Parathyroid adenoma (tissue), 2 donors: ENCODE measurements around the gene PBX2.

Experiments
- H2AFZ ChIP-seq: fragments of 300-600 bp; sonication (generic); one replicate; pipeline ENCODE4 v1.7.0; 2017; ENCODE audit warnings: antibody characterized with exemption, mild to moderate bottlenecking
- H3K27ac ChIP-seq: fragments of 300-600 bp; sonication (generic); one replicate; pipeline ENCODE4 v1.7.0; 2017
- H3K27me3 ChIP-seq: fragments of 300-600 bp; sonication (generic); one replicate; pipeline ENCODE4 v1.7.0; 2017; ENCODE audit warnings: low read length; ENCODE audit not compliant: control insufficient read depth, insufficient read depth
- H3K36me3 ChIP-seq: fragments of 300-600 bp; sonication (generic); one replicate; pipeline ENCODE4 v1.7.0; 2017; ENCODE audit warnings: low read length; ENCODE audit not compliant: control insufficient read depth, insufficient read depth
- H3K4me1 ChIP-seq: fragments of 300-600 bp; sonication (generic); one replicate; pipeline ENCODE4 v1.7.0; 2017; ENCODE audit warnings: control low read depth
- H3K4me2 ChIP-seq: fragments of 300-600 bp; sonication (generic); one replicate; pipeline ENCODE4 v1.7.0; 2017; ENCODE audit warnings: low read length
- H3K4me3 ChIP-seq: fragments of 300-600 bp; sonication (generic); one replicate; pipeline ENCODE4 v1.7.0; 2017; ENCODE audit warnings: low read depth, low read length
- H3K79me2 ChIP-seq: fragments of 300-600 bp; sonication (generic); one replicate; pipeline ENCODE4 v1.7.0; 2017; ENCODE audit warnings: control low read depth
- H3K9ac ChIP-seq: fragments of 300-600 bp; sonication (generic); one replicate; pipeline ENCODE4 v1.7.0; 2017; ENCODE audit warnings: mild to moderate bottlenecking
- H3K9me3 ChIP-seq: fragments of 300-600 bp; sonication (generic); one replicate; pipeline ENCODE4 v1.7.0; 2017; ENCODE audit warnings: low read length; ENCODE audit not compliant: control insufficient read depth
- TF ChIP-seq, protein P1 (sequence below): fragments of 300-600 bp; sonication (generic); IDR thresholded peaks from one replicate; pipeline ENCODE4 v1.7.0; 2017; ENCODE audit warnings: antibody characterized with exemption, mild to moderate bottlenecking
- donor health status: primary hyperparathyroidism.

PBX2 gene

DNA sequence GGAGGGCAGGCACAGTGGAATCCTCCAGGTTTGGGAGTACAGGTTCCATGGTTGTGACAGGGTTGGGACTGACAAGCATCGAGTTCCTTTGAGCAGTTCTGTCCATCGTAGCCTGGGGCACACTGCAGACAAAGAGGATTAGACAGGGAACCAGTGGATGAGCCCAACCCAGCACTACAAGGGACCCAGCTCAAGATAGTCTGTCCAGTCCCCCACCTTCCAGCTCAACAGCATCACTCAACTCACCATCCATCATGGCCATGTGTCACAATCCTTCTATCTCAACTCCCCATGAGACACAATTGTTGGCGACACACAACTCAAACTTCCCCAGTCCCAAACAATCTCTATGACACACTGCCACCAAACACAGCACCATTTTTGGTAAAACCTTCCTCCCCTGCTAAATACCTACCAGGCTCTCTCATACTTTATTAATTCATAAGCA is 14.3 kb upstream of the PBX2 start:
- no peak overlapping the region for H3K27ac ChIP-seq
- no peak overlapping the region for H3K4me2 ChIP-seq
- no peak overlapping the region for H3K9ac ChIP-seq
- no peaks in the 10 kb centered on the region for H3K27me3 ChIP-seq
- TF ChIP-seq, protein P1, sequence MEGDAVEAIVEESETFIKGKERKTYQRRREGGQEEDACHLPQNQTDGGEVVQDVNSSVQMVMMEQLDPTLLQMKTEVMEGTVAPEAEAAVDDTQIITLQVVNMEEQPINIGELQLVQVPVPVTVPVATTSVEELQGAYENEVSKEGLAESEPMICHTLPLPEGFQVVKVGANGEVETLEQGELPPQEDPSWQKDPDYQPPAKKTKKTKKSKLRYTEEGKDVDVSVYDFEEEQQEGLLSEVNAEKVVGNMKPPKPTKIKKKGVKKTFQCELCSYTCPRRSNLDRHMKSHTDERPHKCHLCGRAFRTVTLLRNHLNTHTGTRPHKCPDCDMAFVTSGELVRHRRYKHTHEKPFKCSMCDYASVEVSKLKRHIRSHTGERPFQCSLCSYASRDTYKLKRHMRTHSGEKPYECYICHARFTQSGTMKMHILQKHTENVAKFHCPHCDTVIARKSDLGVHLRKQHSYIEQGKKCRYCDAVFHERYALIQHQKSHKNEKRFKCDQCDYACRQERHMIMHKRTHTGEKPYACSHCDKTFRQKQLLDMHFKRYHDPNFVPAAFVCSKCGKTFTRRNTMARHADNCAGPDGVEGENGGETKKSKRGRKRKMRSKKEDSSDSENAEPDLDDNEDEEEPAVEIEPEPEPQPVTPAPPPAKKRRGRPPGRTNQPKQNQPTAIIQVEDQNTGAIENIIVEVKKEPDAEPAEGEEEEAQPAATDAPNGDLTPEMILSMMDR: no peak
- no peaks in the 10 kb centered on the region for H3K79me2 ChIP-seq
- no peaks in the 10 kb centered on the region for H3K36me3 ChIP-seq
- H3K4me1 ChIP-seq: no peaks in the 10 kb centered on the region
- no peak overlapping the region for H3K4me3 ChIP-seq
- no peaks in the 10 kb centered on the region for H3K9me3 ChIP-seq
- H2AFZ ChIP-seq: no peak overlapping the region

DNA sequence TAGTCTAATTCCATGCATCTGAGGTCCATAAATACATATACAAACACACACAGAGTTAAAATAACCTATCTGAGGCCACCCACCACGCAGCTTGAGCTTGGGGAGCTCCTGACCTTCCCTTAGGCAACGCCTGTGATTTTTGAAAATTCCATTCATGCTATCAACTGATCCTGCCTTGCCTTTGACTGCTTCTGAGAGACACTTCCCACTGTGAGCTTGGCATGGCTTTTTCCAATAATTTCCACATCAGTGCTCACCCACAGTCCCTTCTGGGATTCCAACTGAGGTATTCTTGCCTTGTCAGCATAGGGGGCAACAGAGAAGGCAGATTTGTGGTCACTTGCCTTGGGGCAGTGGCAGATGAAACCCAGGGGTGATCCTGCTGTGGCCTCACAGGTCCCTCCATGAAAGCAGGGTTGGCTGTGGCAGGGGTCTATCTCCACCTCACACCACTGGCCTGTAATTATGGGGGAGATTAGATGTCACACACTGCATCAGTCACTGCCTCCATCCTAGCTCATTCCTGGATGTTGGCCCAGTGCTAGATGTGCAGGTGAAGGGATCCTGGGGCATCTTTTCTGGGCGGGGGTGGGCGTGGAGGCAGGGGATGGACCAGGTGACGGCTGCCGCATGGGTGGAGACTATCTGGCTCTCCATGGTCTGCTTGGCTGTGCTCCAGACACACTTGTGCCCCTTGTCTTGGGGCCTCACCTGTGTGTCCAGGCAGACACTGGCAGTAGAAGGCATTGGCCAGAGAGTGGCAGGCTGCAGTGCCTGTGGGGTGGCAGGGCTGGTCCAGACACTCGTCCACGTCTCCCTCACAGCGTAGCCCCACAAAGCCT is 13.6 kb upstream of the PBX2 start:
- TF ChIP-seq, protein P1: no peak
- Histone ChIP-seq H3K4me1 (no peaks in the 10 kb centered on the region), H2AFZ (no peak overlapping the region), H3K27ac (no peak overlapping the region), H3K79me2 (no peaks in the 10 kb centered on the region), H3K9me3 (no peaks in the 10 kb centered on the region), H3K27me3 (no peaks in the 10 kb centered on the region), H3K4me3 (no peak overlapping the region), H3K36me3 (no peaks in the 10 kb centered on the region), H3K4me2 (no peak overlapping the region), H3K9ac (no peak overlapping the region)

DNA sequence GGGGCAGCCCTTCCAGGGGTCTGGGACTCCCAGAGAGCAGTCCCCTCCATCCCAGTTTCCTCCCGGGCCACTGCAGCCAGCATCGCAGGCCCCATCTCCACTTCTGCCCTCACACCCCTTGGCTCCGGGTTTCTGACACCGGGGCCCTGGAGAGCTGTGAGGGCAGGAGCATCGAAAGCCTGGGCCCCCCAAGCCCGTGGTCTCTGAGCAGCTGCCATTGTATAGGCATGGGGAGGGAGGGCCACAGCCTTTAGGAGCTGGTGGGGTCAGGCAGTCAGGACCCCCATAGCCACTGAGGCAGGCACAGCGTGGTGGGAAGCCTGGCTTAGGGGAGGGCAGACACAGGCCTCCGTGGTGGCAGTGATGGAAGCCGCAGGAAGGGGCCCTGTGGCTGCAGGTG is 12.2 kb upstream of the PBX2 start:
- H3K4me3 ChIP-seq: no peak overlapping the region
- H3K9me3 ChIP-seq: no peaks in the 10 kb centered on the region
- H3K36me3 ChIP-seq: no peaks in the 10 kb centered on the region
- H2AFZ ChIP-seq: no peak overlapping the region
- H3K79me2 ChIP-seq: no peaks in the 10 kb centered on the region
- no peak overlapping the region for H3K27ac ChIP-seq
- no peak overlapping the region for H3K4me2 ChIP-seq
- H3K27me3 ChIP-seq: no peaks in the 10 kb centered on the region
- no peaks in the 10 kb centered on the region for H3K4me1 ChIP-seq
- TF ChIP-seq, protein P1: no peak
- no peak overlapping the region for H3K9ac ChIP-seq

DNA sequence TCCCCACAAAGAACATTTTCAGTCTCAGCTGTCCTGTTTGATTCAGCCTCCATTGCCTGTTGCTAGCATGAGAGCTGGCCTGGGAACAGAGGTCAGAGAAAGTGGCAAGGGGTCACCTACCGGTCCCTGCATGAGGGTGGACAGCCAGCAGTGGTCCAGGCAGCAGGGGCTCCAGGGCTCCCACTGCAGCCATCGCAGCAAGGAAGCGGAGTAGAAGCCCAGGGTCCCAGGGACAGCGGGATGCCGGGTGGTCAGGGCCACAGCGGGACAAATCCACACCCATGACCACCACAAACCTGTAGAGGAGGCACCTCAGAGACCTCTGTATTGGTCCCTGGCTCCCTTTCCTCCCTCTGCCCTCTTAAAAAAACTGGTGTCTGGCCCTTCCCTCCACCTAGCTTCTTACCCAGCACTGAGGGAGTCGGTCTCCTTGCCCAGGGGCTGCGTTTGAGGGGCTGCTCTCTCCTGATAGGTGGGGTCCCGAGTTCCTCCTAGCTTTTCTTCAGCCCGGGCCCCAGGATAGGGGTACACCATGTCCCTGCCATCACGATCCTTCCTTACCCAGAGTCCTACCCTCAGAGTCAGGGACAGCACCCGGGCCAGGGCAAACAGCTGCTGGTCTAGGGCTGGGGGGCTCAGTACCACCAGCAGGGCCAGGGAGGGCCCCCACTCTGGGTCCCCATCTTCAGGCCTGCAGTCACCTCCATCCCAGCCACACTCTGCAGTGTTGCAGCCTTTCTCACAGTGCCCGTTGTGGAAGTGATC is 10.9 kb upstream of the PBX2 start:
- TF ChIP-seq, protein P1: no peak
- Histone ChIP-seq H3K4me1 (no peaks in the 10 kb centered on the region), H3K36me3 (no peaks in the 10 kb centered on the region), H3K79me2 (no peaks in the 10 kb centered on the region), H3K27ac (no peak overlapping the region), H3K4me2 (no peak overlapping the region), H3K4me3 (no peak overlapping the region), H2AFZ (no peak overlapping the region), H3K27me3 (no peaks in the 10 kb centered on the region), H3K9ac (no peak overlapping the region), H3K9me3 (no peaks in the 10 kb centered on the region)
